ENCODE data around the gene SH3GLB1.

SH3GLB1 gene

GRCh38 chr1:86739648-86740509, 35.5 kb downstream of the SH3GLB1 start:
- DNase-seq (ENCODE audit: low read depth), result no peak

GRCh38 chr1:86741947-86742572, 37.7 kb downstream of the SH3GLB1 start:
- DNase-seq (ENCODE audit: low read depth), result peak; percentile 19

DNA sequence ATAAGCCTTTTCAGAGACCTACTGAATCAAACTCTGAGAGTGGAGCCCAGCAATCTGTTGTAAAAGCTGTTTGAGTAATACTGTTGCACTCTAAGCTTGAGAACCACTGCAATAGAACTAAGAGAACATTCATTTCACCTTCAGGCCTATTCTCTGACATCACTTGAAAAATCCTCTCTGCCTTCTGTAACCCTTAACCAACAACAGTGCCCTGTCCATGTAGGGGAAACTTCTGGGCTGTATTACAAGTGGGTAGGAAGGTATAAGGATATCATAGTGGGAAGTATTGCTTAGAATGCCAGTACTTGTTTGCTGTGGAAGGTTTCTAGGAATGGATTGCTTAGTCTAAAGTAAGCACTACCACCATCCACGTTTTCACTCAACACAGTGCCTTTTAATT, 42.9 kb downstream of the SH3GLB1 start:
- no peak for DNase-seq (ENCODE audit: low read depth)

DNA sequence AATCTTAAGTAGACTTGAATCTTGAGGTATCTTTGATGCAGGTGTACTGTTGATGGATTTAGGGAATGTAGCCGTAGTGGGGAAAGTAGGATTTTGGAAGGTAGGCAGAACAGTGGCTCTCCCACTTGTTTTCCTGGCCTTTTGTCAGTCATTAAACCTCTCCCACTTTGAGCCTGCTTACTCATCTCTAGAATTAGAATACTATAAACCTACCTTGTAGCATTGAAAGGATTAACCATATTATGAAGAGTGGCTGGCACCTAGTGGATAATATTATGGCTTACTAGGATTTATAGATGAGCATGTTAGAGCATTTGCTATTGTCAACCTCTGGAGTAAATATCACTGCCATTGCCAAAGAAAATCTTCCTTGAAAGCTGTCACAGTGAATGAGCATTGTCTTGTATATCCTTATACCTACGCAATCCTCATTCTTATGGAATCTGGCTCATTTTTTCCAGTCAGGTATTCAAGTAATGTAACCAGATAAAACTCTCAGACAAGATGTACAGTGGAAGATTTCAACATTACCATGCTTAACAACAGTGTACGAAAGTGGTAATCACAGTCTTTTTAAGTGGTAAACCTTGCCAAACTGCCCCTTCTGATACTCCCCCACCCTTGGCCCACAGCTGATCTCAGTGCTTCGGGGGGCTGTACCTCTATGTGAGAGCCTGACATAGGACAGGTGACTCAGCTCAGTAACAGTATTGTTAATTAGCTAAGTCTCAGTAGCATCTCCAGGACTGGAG, 44.4 kb downstream of the SH3GLB1 start:
- DNase-seq (ENCODE audit: low read depth), result no peak

GRCh38 chr1:86750076-86750475, 45.7 kb downstream of the SH3GLB1 start:
- no peak for DNase-seq (ENCODE audit: low read depth)

- DNase-seq (ENCODE audit: low read depth), result no peak
Measured at GRCh38 chr1:86750530-86750929, 46.2 kb downstream of the SH3GLB1 start.

GRCh38 chr1:86751923-86752322, 47.5 kb downstream of the SH3GLB1 start:
- no peak for DNase-seq (ENCODE audit: low read depth)

DNA sequence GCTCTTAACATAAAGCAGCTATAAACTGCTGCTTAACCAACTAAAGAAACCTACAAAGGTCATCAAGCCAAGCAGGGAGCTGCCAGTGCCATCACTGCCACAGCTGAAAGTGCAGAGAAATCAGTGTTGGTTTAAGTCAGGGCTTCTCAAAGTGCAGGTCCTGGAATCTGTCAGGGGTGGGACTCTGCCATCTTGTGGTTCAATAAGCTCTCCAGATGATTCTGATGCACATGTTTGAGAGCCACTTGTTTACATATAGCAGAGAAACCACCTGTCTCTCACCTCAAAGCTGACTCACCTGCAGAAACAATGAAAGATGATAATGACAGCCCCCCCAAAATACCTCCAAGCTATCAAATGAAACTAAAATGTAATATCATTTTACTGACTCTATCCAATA, 49.3 kb downstream of the SH3GLB1 start:
- no peak for DNase-seq (ENCODE audit: low read depth)

DNA sequence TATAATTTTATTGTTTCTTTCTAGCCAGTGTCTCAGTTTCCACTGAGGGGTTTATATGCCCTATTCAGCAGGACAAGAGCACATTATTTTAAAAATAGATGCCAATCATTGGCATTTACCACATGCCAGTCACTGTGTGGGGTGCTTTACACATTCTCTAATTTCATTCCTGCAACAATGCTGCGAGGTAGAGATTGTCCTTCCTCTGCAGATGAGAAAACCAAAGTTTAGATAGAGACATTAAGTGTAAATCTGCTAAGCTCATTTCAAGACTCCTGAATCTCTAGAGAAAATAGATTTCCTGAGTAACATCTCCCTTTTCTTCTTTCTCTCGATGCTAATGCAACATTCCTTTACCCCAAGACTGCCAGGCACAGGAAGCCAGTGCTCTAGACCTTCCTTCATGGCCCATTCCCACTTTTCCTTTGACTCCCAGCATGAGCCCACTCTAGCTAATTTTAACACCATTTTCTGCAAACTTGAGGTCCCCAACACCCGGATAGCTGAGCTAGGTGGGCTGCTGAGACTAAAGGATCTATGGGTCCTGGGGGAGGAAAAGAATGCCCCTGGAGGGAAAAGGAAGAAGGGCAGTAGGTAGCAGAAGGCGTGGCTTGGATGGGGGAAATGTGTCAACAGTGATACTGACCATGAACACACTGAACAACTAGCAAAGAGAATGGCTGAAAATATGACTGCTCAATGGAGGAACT, 50.0 kb downstream of the SH3GLB1 start:
- DNase-seq (ENCODE audit: low read depth), result no peak

DNA sequence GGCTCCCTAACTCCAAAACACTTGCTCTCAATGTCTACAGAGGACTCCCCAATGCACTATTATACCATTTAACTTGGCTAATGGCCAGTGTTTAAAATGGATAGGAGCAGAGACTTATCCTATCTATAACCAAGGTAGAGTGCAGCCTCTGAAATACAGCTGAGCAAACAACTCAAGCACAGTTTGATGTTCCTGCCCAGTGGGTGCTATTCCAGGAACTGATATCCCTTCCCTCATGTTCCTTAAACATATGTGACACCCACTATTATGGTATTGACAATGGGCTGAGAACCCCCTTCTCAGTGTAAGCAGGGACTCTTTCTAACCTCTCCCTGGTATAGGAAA, 51.7 kb downstream of the SH3GLB1 start:
- no peak for DNase-seq (ENCODE audit: low read depth)

DNA sequence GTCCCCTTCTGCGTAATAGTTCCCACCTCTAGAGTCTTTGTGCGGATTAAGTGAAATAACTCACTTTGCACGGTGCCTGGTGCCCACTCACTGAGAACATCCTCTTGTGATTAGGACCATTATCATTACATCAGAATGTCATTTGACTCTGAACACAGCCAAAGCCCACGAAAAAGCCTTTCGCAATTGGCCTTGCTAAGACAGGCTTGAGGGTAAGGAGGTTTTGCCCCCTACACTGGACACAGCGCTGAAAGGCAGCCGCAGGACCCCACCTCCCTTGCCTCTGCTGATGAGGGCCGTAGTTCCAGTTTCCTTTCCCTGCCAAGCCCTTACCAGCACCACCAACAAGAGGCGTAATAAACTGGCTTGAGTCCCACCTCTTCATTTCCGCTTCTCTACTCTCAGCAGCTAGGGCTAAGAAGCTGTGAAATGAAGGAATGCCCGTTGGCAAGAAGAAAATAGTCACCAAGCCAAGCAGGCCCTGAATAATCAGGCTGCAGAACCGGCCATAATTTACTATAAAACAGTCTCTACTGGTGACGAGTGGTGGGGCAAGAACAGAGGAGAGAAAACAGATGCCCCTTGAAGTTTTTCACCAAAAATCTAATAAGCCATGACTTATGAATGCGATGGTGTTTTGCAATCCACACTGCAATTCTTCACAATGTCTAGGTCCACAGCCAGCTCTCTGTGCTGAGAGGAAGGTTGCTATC, 53.1 kb downstream of the SH3GLB1 start:
- no peak for DNase-seq (ENCODE audit: low read depth)

DNA sequence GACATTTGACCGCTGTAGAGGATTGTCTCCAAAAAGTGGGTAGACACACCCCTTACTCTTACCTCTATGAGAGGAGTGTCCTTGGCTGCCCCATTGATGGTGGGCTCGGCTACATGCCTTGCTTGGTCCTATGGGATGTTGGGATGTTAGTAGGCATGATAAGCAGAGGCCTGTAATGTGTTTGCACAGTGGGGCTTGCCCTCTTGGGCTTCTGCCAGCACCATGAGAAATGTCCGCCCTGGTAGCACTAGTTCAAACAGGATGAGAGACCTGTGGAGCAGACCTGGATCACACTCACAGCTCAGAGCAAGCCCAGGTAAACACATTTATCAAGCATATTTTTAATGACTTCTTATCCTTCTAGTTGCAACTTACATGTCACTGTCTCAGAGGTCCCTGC, 54.2 kb downstream of the SH3GLB1 start:
- DNase-seq (ENCODE audit: low read depth), result no peak

- DNase-seq (ENCODE audit: low read depth), result no peak
Measured at GRCh38 chr1:86760199-86760598, 55.8 kb downstream of the SH3GLB1 start.

GRCh38 chr1:86762336-86762735, 58.0 kb downstream of the SH3GLB1 start:
- DNase-seq (ENCODE audit: low read depth), result no peak

DNA sequence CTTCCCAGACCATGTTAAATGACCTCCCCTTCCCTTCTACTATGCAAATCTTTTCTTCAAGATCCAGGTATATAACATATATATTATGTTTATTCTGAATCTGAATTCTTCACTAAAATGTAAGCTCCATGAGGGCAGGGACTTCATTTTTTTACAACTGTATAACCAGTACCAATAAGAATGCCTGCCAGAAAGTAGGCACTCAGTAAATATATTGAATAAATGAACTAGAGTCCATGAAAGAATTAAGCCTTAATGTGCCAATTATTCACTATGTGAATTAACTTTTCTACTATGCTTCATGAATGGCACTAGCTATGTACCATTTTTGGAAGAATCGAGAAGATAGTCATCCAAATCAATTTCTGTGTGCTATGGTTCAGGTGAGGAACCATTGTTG, 60.1 kb downstream of the SH3GLB1 start:
- no peak for DNase-seq (ENCODE audit: low read depth)

GRCh38 chr1:86765073-86765472, 60.7 kb downstream of the SH3GLB1 start:
- no peak for DNase-seq (ENCODE audit: low read depth)

DNA sequence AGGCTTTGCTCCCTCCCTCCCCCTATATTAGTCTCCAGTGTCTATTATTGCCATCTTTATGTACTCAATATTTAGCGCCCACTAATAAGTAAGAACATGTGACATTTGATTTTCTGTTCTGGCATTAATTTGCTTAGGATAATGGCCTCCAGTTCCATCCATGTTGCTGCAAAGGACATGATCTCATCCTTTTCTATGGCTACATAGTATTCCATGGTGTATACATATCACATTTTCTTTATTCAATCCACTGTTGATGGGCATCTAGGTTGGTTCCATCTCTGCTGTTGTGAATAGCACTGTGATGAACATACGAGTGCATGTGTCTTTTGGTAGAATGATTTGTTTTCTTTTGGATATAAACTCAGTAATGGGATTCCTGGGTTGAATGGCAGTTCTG, 61.3 kb downstream of the SH3GLB1 start:
- no peak for DNase-seq (ENCODE audit: low read depth)

GRCh38 chr1:86768554-86768953, 64.2 kb downstream of the SH3GLB1 start:
- DNase-seq (ENCODE audit: low read depth), result no peak

- no peak for DNase-seq (ENCODE audit: low read depth)
Measured at GRCh38 chr1:86769065-86769464, 64.7 kb downstream of the SH3GLB1 start.

GRCh38 chr1:86773341-86774288, 69.2 kb downstream of the SH3GLB1 start:
- DNase-seq (ENCODE audit: low read depth), result no peak

All from activated gamma-delta T cell treated with anti-CD3 and anti-CD28 coated beads, Interleukin-2, amount 50 U/mL, for 16 hours (primary cell).